H9 (cell line): ENCODE data around the gene TUBA3E. TPM values are rescaled to one million over a fixed set of nuclear protein-coding genes. Genes with fewer than 3 reads are reported as not detected.
"Not testable (repeated sequence)": the region's sequence is repeated elsewhere in the genome, so short reads cannot be mapped to it uniquely, and the experiment has no call there.

Experiments used
- DNase-seq: peaks from one replicate; pipeline ENCODE4 v3.0.0-alpha.2; 2017
- H2AFZ ChIP-seq: one replicate; pipeline ENCODE4 v1.6.1; 2013; ENCODE audit warnings: mild to moderate bottlenecking, low read length, control low read depth, moderate library complexity
- H2AK5ac ChIP-seq: 2 replicates; pipeline ENCODE4 v1.6.1; 2013; ENCODE audit warnings: low read length, control low read depth, mixed read lengths; ENCODE audit not compliant: insufficient read length
- H2BK120ac ChIP-seq: one replicate; pipeline ENCODE4 v1.6.1; 2013; ENCODE audit warnings: low read depth, mild to moderate bottlenecking, low read length, control low read depth, inconsistent platforms; ENCODE audit not compliant: poor library complexity, severe bottlenecking
- H2BK12ac ChIP-seq: 2 replicates; pipeline ENCODE4 v1.6.1; 2013; ENCODE audit warnings: low read length, control low read depth, mixed read lengths, low read depth; ENCODE audit not compliant: insufficient read length
- H2BK15ac ChIP-seq: 2 replicates; pipeline ENCODE4 v1.6.1; 2013; ENCODE audit warnings: low read depth, low read length, control low read depth
- H2BK20ac ChIP-seq: one replicate; pipeline ENCODE4 v1.6.1; 2013; ENCODE audit warnings: low read depth, mild to moderate bottlenecking, low read length, control low read depth, inconsistent platforms; ENCODE audit not compliant: poor library complexity, severe bottlenecking
- H2BK5ac ChIP-seq: 2 replicates; pipeline ENCODE4 v1.6.1; 2013; ENCODE audit warnings: low read length, control low read depth, mixed read lengths; ENCODE audit not compliant: insufficient read length
- H3K14ac ChIP-seq: 2 replicates; pipeline ENCODE4 v1.6.1; 2013; ENCODE audit warnings: low read length, control low read depth; ENCODE audit not compliant: insufficient read depth
- H3K18ac ChIP-seq: 2 replicates; pipeline ENCODE4 v1.6.1; 2013; ENCODE audit warnings: low read depth, mild to moderate bottlenecking, mixed read lengths, low read length, control low read depth; ENCODE audit not compliant: insufficient read length
- H3K23ac ChIP-seq: 2 replicates; pipeline ENCODE4 v1.6.1; 2013; ENCODE audit warnings: low read length, control low read depth, mixed read lengths, low read depth; ENCODE audit not compliant: insufficient read length
- H3K23me2 ChIP-seq: 2 replicates; pipeline ENCODE4 v1.6.1; 2013; ENCODE audit warnings: low read depth, mild to moderate bottlenecking, mixed read lengths, low read length, control low read depth; ENCODE audit not compliant: insufficient read length, poor library complexity, severe bottlenecking
- H3K27ac ChIP-seq: 2 replicates; pipeline ENCODE4 v1.5.1; 2013; ENCODE audit warnings: low read length, control low read depth, mixed read lengths, low read depth; ENCODE audit not compliant: insufficient read length
- H3K27me3 ChIP-seq: 2 replicates; pipeline ENCODE4 v1.6.1; 2013; ENCODE audit warnings: low read length, control low read depth, inconsistent platforms; ENCODE audit not compliant: insufficient read depth
- H3K4ac ChIP-seq: 2 replicates; pipeline ENCODE4 v1.6.1; 2013; ENCODE audit warnings: low read depth, mild to moderate bottlenecking, control low read depth, inconsistent platforms, low read length, moderate library complexity
- H3K4me1 ChIP-seq: 2 replicates; pipeline ENCODE4 v1.6.1; 2013; ENCODE audit warnings: low read length, control low read depth, inconsistent platforms; ENCODE audit not compliant: insufficient read depth
- H3K4me2 ChIP-seq: 2 replicates; pipeline ENCODE4 v1.6.1; 2013; ENCODE audit warnings: low read length, control low read depth, mixed read lengths; ENCODE audit not compliant: insufficient read length, insufficient read depth
- H3K56ac ChIP-seq: 2 replicates; pipeline ENCODE4 v1.6.1; 2013; ENCODE audit warnings: low read depth, mild to moderate bottlenecking, mixed read lengths, low read length, control low read depth; ENCODE audit not compliant: insufficient read length
- H3K79me1 ChIP-seq: 2 replicates; pipeline ENCODE4 v1.6.1; 2013; ENCODE audit warnings: low read depth, mild to moderate bottlenecking, moderate library complexity, low read length, control low read depth, inconsistent platforms; ENCODE audit not compliant: insufficient read depth, poor library complexity, severe bottlenecking
- H3K79me2 ChIP-seq: 2 replicates; pipeline ENCODE4 v1.6.1; 2013; ENCODE audit warnings: low read length, control low read depth, inconsistent platforms; ENCODE audit not compliant: insufficient read depth
- H3K9ac ChIP-seq: 2 replicates; pipeline ENCODE4 v1.6.1; 2013; ENCODE audit warnings: low read length, control low read depth, mixed read lengths; ENCODE audit not compliant: insufficient read length; ENCODE audit errors: extremely low read depth
- H3K9me3 ChIP-seq: one replicate; pipeline ENCODE4 v1.6.1; 2013; ENCODE audit warnings: low read depth, low read length, inconsistent platforms; ENCODE audit not compliant: control insufficient read depth
- H3T11ph ChIP-seq: one replicate; pipeline ENCODE4 v1.6.1; 2013; ENCODE audit warnings: mild to moderate bottlenecking, low read length, control low read depth, inconsistent platforms
- H4K20me1 ChIP-seq: one replicate; pipeline ENCODE4 v1.6.1; 2013; ENCODE audit not compliant: control insufficient read depth, insufficient read length, insufficient read depth
- H4K5ac ChIP-seq: 2 replicates; pipeline ENCODE4 v1.6.1; 2013; ENCODE audit warnings: low read depth, mild to moderate bottlenecking, mixed read lengths, low read length, control low read depth; ENCODE audit not compliant: insufficient read length
- H4K8ac ChIP-seq: replicated peaks from 2 replicates; pipeline ENCODE4 v1.6.1; 2013; ENCODE audit warnings: low read length, control low read depth, mixed read lengths, low read depth; ENCODE audit not compliant: insufficient read length
- H4K91ac ChIP-seq: 2 replicates; pipeline ENCODE4 v1.6.1; 2013; ENCODE audit warnings: low read depth, mild to moderate bottlenecking, moderate library complexity, mixed read lengths, low read length, control low read depth; ENCODE audit not compliant: insufficient read length
- H3K27ac Mint-ChIP-seq, 3 experiments: 2 replicates in 2 of 3; 3 replicates in 1 of 3; pipeline ENCODE4 v1.8.0; 2020 to 2021; ENCODE audit warnings: mixed read lengths in 3 of 3, mild to moderate bottlenecking in 1 of 3, moderate library complexity in 1 of 3
- H3K27me3 Mint-ChIP-seq: 2 replicates; pipeline ENCODE4 v1.8.0; 2021; ENCODE audit warnings: low read depth, mild to moderate bottlenecking, moderate library complexity, mixed read lengths
- H3K36me3 Mint-ChIP-seq, 3 experiments: 2 replicates in 2 of 3; 3 replicates in 1 of 3; pipeline ENCODE4 v1.8.0; 2020 to 2021; ENCODE audit warnings: low read depth in 3 of 3, mixed read lengths in 3 of 3; ENCODE audit not compliant: insufficient read depth in 1 of 3
- H3K4me1 Mint-ChIP-seq, 2 experiments: 2 replicates each; pipeline ENCODE4 v1.8.0; 2020; ENCODE audit warnings: mixed read lengths in 2 of 2
- H3K4me3 Mint-ChIP-seq, 2 experiments: 2 replicates in 1 of 2; 3 replicates in 1 of 2; pipeline ENCODE4 v1.8.0; 2020 to 2021; ENCODE audit warnings: mild to moderate bottlenecking in 2 of 2, mixed read lengths in 2 of 2, moderate library complexity in 1 of 2
- H3K9me3 Mint-ChIP-seq, 2 experiments: 2 replicates in 1 of 2; 3 replicates in 1 of 2; pipeline ENCODE4 v1.8.0; 2020; ENCODE audit warnings: mild to moderate bottlenecking in 2 of 2, mixed read lengths in 2 of 2, moderate library complexity in 1 of 2
- WGBS: extraction: QIAGEN DNeasy Blood & Tissue Kit; methylation state at CpG from one replicate; pipeline ENCODE4 v1.1.7; 2013; ENCODE audit warnings: missing lambda C conversion rate, low lambda C conversion rate, mixed read lengths; ENCODE audit not compliant: insufficient read length; ENCODE audit errors: extremely low coverage; 5-methylcytosine and 5-hydroxymethylcytosine counted together
- total RNA-seq: library from RNA; stranded (reverse); gene quantifications from 2 replicates; pipeline ENCODE4 v1.2.1, GENCODE V29; 2021
- TF ChIP-seq, protein P1 (sequence below): fragments of 200-600 bp; sonication (generic); conservative IDR thresholded peaks from 3 replicates; pipeline ENCODE4 v1.8.0; 2021; ENCODE audit warnings: antibody characterized with exemption, mild to moderate bottlenecking

The TUBA3E gene
- total RNA-seq, 1 experiment from 2014 or later, result 0.26 TPM

DNA sequence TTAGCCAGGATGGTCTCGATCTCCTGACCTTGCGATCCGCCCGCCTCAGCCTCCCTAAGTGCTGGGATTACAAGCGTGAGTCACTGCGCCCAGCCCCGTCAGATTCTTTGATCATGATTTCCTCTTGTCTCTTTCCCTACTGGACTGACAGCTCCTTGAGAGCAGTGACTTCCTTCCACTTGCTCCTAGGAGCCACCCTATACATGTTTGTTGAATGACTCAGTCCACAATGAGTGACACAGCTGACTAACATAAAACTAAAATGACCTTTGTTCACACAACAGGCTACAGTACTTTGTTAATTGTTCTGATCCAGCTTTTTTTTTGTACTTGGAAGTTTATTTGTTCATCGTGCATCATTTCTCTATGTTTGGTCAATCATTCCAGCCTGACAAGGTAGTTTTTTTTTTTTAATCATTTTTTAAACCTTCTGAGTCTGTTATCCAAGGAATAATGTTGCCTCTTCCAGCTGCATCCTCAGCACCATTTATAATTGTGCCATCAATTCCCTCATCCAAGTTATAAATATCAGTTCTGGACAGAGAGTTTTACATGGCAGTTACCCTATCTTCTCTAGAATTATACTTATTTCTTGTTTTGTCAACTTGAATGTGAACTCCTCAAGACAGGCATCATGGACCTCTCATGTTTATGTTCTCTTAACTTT lies 42.9 kb upstream of the TUBA3E start:
- Mint-ChIP-seq H3K4me3 (no peak overlapping the region), H3K27ac (no peak overlapping the region), H3K9me3 (no peaks in the 10 kb centered on the region), H3K27me3 (peaks cover 1% of the 10 kb centered on the region), H3K36me3 (no peaks in the 10 kb centered on the region), H3K4me1 (peaks cover 0 to 2% of the 10 kb centered on the region in 2 experiments; a peak in 1 of 4 replicates)
- H4K5ac ChIP-seq, result no peak overlapping the region
- no peak overlapping the region for H2BK120ac ChIP-seq
- no peak overlapping the region for H3K9ac ChIP-seq
- no peak overlapping the region for H2AFZ ChIP-seq
- no peak overlapping the region for H3T11ph ChIP-seq
- DNase-seq, result no peak
- H4K91ac ChIP-seq, result no peak overlapping the region
- no peak overlapping the region for H3K4ac ChIP-seq
- no peak overlapping the region for H2BK15ac ChIP-seq
- H3K27ac ChIP-seq, result no peak overlapping the region
- no peak overlapping the region for H3K14ac ChIP-seq
- WGBS, result no CpG with 5 or more reads among the region's 8 CpGs
- no peaks in the 10 kb centered on the region for H3K4me1 ChIP-seq
- H4K8ac ChIP-seq, result no peak overlapping the region
- no peak overlapping the region for H2BK12ac ChIP-seq
- no peak overlapping the region for H3K23ac ChIP-seq
- H3K56ac ChIP-seq, result no peak overlapping the region
- H2BK20ac ChIP-seq, result no peak overlapping the region
- H3K18ac ChIP-seq, result no peak overlapping the region
- no peaks in the 10 kb centered on the region for H3K23me2 ChIP-seq
- no peaks in the 10 kb centered on the region for H3K27me3 ChIP-seq
- TF ChIP-seq, protein P1, sequence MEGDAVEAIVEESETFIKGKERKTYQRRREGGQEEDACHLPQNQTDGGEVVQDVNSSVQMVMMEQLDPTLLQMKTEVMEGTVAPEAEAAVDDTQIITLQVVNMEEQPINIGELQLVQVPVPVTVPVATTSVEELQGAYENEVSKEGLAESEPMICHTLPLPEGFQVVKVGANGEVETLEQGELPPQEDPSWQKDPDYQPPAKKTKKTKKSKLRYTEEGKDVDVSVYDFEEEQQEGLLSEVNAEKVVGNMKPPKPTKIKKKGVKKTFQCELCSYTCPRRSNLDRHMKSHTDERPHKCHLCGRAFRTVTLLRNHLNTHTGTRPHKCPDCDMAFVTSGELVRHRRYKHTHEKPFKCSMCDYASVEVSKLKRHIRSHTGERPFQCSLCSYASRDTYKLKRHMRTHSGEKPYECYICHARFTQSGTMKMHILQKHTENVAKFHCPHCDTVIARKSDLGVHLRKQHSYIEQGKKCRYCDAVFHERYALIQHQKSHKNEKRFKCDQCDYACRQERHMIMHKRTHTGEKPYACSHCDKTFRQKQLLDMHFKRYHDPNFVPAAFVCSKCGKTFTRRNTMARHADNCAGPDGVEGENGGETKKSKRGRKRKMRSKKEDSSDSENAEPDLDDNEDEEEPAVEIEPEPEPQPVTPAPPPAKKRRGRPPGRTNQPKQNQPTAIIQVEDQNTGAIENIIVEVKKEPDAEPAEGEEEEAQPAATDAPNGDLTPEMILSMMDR, result no peak
- H3K79me2 ChIP-seq, result no peaks in the 10 kb centered on the region
- no peak overlapping the region for H2BK5ac ChIP-seq
- H3K4me2 ChIP-seq, result no peak overlapping the region
- no peaks in the 10 kb centered on the region for H3K79me1 ChIP-seq
- H3K9me3 ChIP-seq, result no peaks in the 10 kb centered on the region
- H2AK5ac ChIP-seq, result no peak overlapping the region
- no peaks in the 10 kb centered on the region for H4K20me1 ChIP-seq

DNA sequence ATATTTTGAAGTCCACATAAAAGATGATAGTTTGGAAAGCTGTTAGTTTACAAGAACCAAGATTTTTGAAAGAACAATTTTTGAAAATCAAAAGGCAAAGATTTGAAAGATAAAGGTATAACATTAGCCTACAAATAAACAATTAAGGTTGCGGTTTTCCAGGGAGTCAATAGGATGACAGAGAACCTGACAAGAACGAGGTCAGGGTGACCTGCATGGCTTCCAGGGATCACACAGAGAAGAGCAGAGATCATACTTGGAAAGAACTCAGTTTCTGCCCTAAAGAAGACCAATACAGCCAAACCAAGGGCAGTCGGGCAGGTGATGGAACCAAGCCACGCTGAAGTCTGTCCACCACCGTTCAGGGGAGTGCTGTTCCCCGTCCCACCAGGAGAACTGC lies 41.3 kb upstream of the TUBA3E start:
- not testable (repeated sequence) for H2BK20ac ChIP-seq, H3K9me3 ChIP-seq, H3K23ac ChIP-seq, H3K23me2 ChIP-seq, H3K4me1 Mint-ChIP-seq, H4K20me1 ChIP-seq, H3K79me1 ChIP-seq, H3K4me1 ChIP-seq, H2AFZ ChIP-seq, H3K9ac ChIP-seq, H3K4me3 Mint-ChIP-seq, H4K5ac ChIP-seq, H2BK15ac ChIP-seq, H2BK120ac ChIP-seq, H2AK5ac ChIP-seq, H3K27ac Mint-ChIP-seq, DNase-seq, H3K14ac ChIP-seq, H3K18ac ChIP-seq, H2BK5ac ChIP-seq, H2BK12ac ChIP-seq, H3K56ac ChIP-seq, H4K91ac ChIP-seq, H3K27me3 ChIP-seq, H4K8ac ChIP-seq, H3K4me2 ChIP-seq, H3K4ac ChIP-seq, H3K9me3 Mint-ChIP-seq, H3K36me3 Mint-ChIP-seq, H3K27me3 Mint-ChIP-seq, H3T11ph ChIP-seq, H3K27ac ChIP-seq, H3K79me2 ChIP-seq
- no CpG with 5 or more reads among the region's 6 CpGs for WGBS
